GM04503 (cell line): ENCODE results near the gene TRPV3.

ENCODE experiments used
- DNase-seq: peaks from one replicate; pipeline ENCODE4 v3.0.0-alpha.2; 2012; ENCODE audit warnings: low read depth

Gene TRPV3

GRCh38 chr17:3546521-3546920 is 11.1 kb downstream of the TRPV3 start:
- no peak for DNase-seq

- DNase-seq, result no peak
Observed at GRCh38 chr17:3545151-3545550, 12.5 kb downstream of the TRPV3 start.

GRCh38 chr17:3544365-3544764 is 13.2 kb downstream of the TRPV3 start:
- DNase-seq, result no peak

- DNase-seq, result no peak
Observed at GRCh38 chr17:3543453-3543852, 14.2 kb downstream of the TRPV3 start.

- no peak for DNase-seq
Observed at GRCh38 chr17:3542410-3543088, 15.1 kb downstream of the TRPV3 start.

GRCh38 chr17:3539881-3540540 is 17.6 kb downstream of the TRPV3 start:
- no peak for DNase-seq

- DNase-seq, result no peak
Observed at GRCh38 chr17:3536716-3537115, 20.9 kb downstream of the TRPV3 start.

GRCh38 chr17:3535253-3535995 is 22.2 kb downstream of the TRPV3 start:
- peak; percentile 28 for DNase-seq

GRCh38 chr17:3534881-3535252 is 22.7 kb downstream of the TRPV3 start:
- DNase-seq, result no peak

GRCh38 chr17:3533752-3534151 is 23.9 kb downstream of the TRPV3 start:
- DNase-seq, result no peak

GRCh38 chr17:3532859-3533142 is 24.8 kb downstream of the TRPV3 start:
- DNase-seq, result no peak

GRCh38 chr17:3532106-3532858 is 25.3 kb downstream of the TRPV3 start:
- DNase-seq, result no peak

- no peak for DNase-seq
Observed at GRCh38 chr17:3531266-3532101, 26.1 kb downstream of the TRPV3 start.

GRCh38 chr17:3529817-3530741 is 27.5 kb downstream of the TRPV3 start:
- peak; percentile 27 for DNase-seq

- no peak for DNase-seq
Observed at GRCh38 chr17:3528880-3529511, 28.6 kb downstream of the TRPV3 start.

- no peak for DNase-seq
Observed at GRCh38 chr17:3528403-3528851, 29.2 kb downstream of the TRPV3 start.

- DNase-seq, result no peak
Observed at GRCh38 chr17:3527896-3528295, 29.7 kb downstream of the TRPV3 start.

- DNase-seq, result no peak
Observed at GRCh38 chr17:3527468-3527867, 30.1 kb downstream of the TRPV3 start.

- no peak for DNase-seq
Observed at GRCh38 chr17:3526971-3527370, 30.6 kb downstream of the TRPV3 start.

GRCh38 chr17:3526491-3526890 is 31.1 kb downstream of the TRPV3 start:
- no peak for DNase-seq
